Right atrium auricular region (tissue), 2 donors: Measurements from ENCODE around the gene ZNF48. TPM values are rescaled to one million over a fixed set of nuclear protein-coding genes. Genes with fewer than 3 reads are reported as not detected.

Experiments
- DNase-seq: peaks from one replicate; pipeline ENCODE4 v3.0.0-alpha.2; 2019; ENCODE audit warnings: low spot score
- H3K27ac ChIP-seq, 2 donors: fragments of 200-600 bp; sonication (generic); 1 replicate in 1 of 2; 2 replicates in 1 of 2; pipeline ENCODE4 v1.5.1; 2016 to 2019
- H3K27me3 ChIP-seq, 2 donors: fragments of 200-600 bp; sonication (generic); one replicate each; pipeline versions ENCODE4 v1.5.1 to v1.6.0; 2017 to 2019
- H3K36me3 ChIP-seq: fragments of 200-600 bp; sonication (generic); one replicate; pipeline ENCODE4 v1.5.1; 2016
- H3K4me1 ChIP-seq, 2 donors: fragments of 200-600 bp; sonication (generic); one replicate each; pipeline versions ENCODE4 v1.5.1 to v1.6.0; 2017 to 2019
- H3K4me3 ChIP-seq, 2 donors: fragments of 200-600 bp; sonication (generic); 1 replicate in 1 of 2; 2 replicates in 1 of 2; pipeline ENCODE4 v1.5.1; 2017 to 2019; ENCODE audit warnings: mild to moderate bottlenecking in 1 of 2, moderate library complexity in 1 of 2
- H3K9me3 ChIP-seq, 2 donors: fragments of 200-600 bp; sonication (generic); one replicate each; pipeline ENCODE4 v1.5.1; 2019
- total RNA-seq, 2 donors: library from RNA; depleted of rRNA; stranded (reverse); fragments of >200 nt; gene quantifications; one replicate each; pipeline ENCODE4 v1.1.0, GENCODE V29; 2016
- TF ChIP-seq, protein P1 (sequence below), 2 donors: fragments of 200-600 bp; sonication (generic); IDR thresholded peaks; one replicate each; pipeline ENCODE4 v1.5.1; 2019; ENCODE audit warnings: antibody characterized with exemption in 2 of 2

ZNF48 gene
- total RNA-seq, 2 donors from 2014 or later, result 5.7 to 10.7 TPM

DNA sequence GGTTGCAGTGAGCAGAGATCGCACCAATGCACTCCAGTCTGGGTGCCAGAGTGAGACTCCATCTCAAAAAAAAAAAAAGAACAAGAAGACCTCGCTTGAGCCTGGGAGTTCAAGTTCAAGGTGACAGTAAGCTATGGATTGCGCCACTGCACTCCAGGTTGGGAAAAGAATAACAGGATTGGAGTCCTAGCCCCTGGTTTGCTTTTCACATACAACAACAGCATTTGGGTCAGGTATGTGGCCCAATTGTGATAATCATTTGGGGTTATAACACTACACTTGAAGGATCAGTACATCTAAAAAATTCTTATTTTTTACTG, 53.9 kb downstream of the ZNF48 start:
- Histone ChIP-seq H3K4me1 (peaks cover 0 to 16% of the 10 kb centered on the region in 2 donors), H3K36me3 (peaks cover 5% of the 10 kb centered on the region), H3K27me3 (no peaks in the 10 kb centered on the region), H3K9me3 (no peaks in the 10 kb centered on the region), H3K27ac (no peak overlapping the region), H3K4me3 (no peak overlapping the region)
- TF ChIP-seq, protein P1, sequence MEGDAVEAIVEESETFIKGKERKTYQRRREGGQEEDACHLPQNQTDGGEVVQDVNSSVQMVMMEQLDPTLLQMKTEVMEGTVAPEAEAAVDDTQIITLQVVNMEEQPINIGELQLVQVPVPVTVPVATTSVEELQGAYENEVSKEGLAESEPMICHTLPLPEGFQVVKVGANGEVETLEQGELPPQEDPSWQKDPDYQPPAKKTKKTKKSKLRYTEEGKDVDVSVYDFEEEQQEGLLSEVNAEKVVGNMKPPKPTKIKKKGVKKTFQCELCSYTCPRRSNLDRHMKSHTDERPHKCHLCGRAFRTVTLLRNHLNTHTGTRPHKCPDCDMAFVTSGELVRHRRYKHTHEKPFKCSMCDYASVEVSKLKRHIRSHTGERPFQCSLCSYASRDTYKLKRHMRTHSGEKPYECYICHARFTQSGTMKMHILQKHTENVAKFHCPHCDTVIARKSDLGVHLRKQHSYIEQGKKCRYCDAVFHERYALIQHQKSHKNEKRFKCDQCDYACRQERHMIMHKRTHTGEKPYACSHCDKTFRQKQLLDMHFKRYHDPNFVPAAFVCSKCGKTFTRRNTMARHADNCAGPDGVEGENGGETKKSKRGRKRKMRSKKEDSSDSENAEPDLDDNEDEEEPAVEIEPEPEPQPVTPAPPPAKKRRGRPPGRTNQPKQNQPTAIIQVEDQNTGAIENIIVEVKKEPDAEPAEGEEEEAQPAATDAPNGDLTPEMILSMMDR (IDR thresholded peaks at IDR 0.05), result no peak
- no peak for DNase-seq

Other genes with a start within 250 kb of the ZNF48 start
- 10 to 100 TPM in 1 of 2 donors, 1 to 10 TPM in 1; 5.4 to 18.6 TPM for gene CORO1A, start 211.8 kb upstream of the ZNF48 start, total RNA-seq
- 100 to 1,000 TPM; 143 to 187 TPM for gene BOLA2B, start 201.8 kb upstream of the ZNF48 start, total RNA-seq
- gene SLX1A, start 201.5 kb upstream of the ZNF48 start, total RNA-seq, result 10 to 100 TPM; 25.1 to 36.3 TPM
- 1 to 10 TPM; 2.0 to 7.4 TPM for gene SULT1A3, start 196.2 kb upstream of the ZNF48 start, total RNA-seq
- 1 to 10 TPM in 1 of 2 donors, not detected in 1; 1.7 TPM for gene NPIPB13, start 146.9 kb upstream of the ZNF48 start, total RNA-seq
- 10 to 100 TPM; 22.0 to 39.3 TPM for gene CD2BP2, start 40.1 kb upstream of the ZNF48 start, total RNA-seq
- 10 to 100 TPM; 20.0 to 22.3 TPM for gene TBC1D10B, start 24.9 kb upstream of the ZNF48 start, total RNA-seq
- gene MYL11, start 20.6 kb upstream of the ZNF48 start, total RNA-seq, result not detected
- under 1 TPM in 1 of 2 donors, not detected in 1; 0.35 TPM for gene SEPTIN1, start 12.9 kb upstream of the ZNF48 start, total RNA-seq
- gene ZNF771, start 12.2 kb downstream of the ZNF48 start, total RNA-seq, result 10 to 100 TPM; 13.0 to 14.3 TPM
- gene DCTPP1, start 34.6 kb downstream of the ZNF48 start, total RNA-seq, result 10 to 100 TPM; 14.4 to 18.7 TPM
- gene SEPHS2, start 50.5 kb downstream of the ZNF48 start, total RNA-seq, result 10 to 100 TPM; 18.2 to 18.6 TPM
- 1 to 10 TPM; 2.0 to 2.6 TPM for gene ITGAL, start 77.3 kb downstream of the ZNF48 start, total RNA-seq
- gene ZNF768, start 131.1 kb downstream of the ZNF48 start, total RNA-seq, result 10 to 100 TPM; 41.1 to 51.4 TPM
- 10 to 100 TPM; 13.3 to 16.2 TPM for gene ZNF747, start 139.4 kb downstream of the ZNF48 start, total RNA-seq
- 10 to 100 TPM; 12.0 to 16.9 TPM for gene ZNF764, start 163.0 kb downstream of the ZNF48 start, total RNA-seq
- 10 to 100 TPM in 1 of 2 donors, 1 to 10 TPM in 1; 9.6 to 13.5 TPM for gene ZNF688, start 176.3 kb downstream of the ZNF48 start, total RNA-seq
- 1 to 10 TPM; 5.5 to 6.0 TPM for gene ZNF785, start 190.3 kb downstream of the ZNF48 start, total RNA-seq
- 1 to 10 TPM; 6.2 to 8.3 TPM for gene ZNF689, start 215.0 kb downstream of the ZNF48 start, total RNA-seq